ENCODE measurements around the gene DMXL2.
A peak's percentile ranks its signal among the peaks of the same experiment; 100 is the strongest.
"Not testable (repeated sequence)": the region's sequence is repeated elsewhere in the genome, so short reads cannot be mapped to it uniquely, and the experiment has no call there.

Gene DMXL2

DNA sequence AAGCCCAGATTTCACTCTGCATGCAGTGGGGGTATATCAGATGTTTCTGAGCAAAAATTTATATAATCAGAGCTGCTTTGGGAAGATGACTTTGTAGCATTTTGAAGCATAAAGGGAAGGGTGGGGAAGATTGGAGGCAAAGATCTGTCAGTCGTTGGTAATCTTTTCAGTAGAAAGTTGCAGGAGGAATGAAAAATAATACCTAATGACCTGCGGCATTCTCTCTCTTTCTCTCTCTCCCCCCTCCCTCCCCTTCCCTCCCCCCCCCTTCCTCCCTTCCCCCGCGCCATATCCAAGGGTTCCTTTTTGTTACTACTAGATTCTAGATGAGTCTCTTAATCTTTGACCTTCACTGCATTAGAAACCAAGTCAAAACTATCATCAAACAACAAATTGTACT is 1.5 kb upstream of the DMXL2 start:
- DNase-seq (ENCODE audit: low spot score): no peak

DNA sequence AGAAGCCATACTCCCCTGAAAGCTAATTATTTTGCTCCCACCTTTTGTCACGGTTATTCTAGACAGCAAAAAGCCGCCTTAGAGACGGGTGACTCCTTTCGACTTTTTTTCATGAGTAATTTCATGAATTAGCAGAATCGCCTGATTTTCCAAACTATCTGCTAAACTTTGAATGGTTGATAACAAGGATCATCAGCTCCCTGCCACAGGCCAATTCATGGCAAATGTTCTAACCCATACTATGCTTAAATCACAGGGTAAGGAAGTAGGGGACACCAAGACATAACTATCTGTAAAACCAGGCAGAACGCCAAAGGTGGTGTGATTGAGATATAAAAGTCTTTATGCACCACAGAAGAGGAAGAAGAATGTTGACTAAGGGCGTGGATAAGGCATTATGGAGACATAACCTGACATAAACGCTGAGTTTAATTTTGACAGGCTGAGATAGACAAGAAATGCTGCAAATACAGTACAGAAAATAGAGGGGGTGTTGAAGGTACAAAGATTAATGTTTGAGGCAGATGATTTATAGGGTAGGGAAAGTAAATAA is 891 bp upstream of the DMXL2 start:
- DNase-seq (ENCODE audit: low spot score): no peak

DNA sequence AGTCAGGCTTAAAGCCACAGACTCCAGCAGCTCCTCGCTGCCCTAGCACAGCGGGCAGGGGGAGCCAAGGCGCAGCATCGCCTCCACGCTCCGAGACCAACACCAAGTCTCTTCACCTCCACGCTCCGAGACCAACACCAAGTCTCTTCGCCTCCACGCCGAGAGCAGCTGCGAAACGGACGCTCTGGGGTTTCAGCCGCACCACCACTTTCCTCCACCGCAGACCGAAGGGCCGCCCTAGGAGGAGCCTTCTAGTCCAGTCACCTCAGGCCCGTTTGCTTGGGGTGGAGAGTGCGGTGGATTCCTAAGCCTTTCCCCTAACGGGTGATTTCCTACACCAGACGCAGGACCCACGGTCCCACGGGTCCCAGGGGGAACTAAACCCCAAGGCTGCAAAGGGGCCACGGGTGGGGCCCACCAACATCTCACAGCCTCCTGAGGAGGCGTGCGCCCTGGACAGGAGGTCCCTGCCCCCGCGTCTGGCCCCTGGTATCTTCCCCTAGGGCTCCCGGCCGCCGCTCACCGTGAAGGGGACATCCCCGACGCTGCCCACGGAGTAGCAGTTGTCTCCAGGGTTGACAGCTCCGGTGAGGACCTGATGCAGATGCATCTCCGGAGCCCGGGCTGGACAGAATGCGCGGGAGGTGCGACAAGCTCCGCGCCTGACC is 501 bp downstream of the DMXL2 start:
- peak; percentile 70 for DNase-seq (ENCODE audit: low spot score)

DNA sequence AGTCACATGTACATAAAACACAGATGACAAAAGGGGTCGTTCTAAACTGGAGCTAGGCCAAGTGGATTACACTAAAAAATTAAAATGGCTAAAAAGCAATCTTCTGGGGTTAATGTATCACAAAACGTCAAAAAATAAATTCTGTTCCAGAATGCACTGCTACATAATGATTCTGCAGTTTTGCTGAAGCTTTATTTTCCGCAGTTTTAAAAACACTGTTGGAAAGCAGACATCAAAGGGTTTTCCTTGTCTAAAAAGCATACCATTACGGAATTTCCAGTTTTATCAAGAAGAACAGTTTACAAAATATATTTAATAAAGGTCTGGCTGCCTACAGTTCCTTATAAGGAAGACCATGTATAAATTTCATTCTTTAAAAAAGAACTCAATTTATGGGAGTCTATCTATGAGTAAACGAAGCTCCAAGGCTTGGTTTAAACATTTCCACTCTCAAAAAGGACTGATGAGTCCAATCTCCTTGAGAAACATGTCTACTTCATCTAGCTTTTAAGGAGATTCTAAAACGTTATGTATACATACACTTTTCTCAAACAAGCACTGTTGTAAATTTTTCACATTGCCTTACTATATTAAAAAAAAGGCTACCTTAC is 1.3 kb downstream of the DMXL2 start:
- no peak for DNase-seq (ENCODE audit: low spot score)

DNA sequence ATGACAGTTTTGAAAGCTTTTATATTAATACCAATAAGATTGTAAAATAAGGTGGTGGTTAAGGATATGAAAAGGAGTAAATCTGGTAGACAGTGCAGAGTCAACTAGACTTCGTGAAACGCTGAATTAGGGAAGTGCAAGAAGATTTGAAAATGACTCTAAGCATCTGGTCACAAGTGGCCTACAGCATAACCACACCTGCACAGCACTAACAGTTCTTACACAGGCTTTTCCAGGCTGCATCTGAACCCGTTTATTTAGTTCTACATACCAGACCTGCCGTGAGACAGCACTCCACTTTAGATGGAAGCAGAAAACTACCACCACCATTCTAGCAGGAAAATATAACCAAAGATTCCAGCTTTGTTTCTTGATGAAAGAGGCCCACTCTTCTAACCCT is 1.9 kb downstream of the DMXL2 start:
- DNase-seq (ENCODE audit: low spot score): no peak

DNA sequence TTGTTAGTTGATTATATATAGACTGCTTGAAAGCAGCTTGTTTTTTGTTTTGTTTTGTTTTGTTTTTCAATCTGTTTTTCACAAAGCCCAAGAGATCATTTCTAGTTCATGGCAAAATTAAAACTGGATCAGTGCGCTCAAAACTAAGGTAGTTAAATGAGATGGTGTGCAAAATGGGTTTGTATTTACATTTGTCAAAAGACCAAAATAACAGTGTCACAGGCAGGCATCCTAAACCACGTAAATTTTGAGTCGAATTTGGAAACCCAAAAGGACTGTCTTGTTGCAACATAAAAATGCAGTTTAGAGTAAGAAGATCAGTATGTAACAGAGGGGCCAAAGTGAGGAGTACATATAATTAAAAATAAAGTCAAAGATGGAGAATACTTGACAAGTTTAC is 2.4 kb downstream of the DMXL2 start:
- no peak for DNase-seq (ENCODE audit: low spot score)

DNA sequence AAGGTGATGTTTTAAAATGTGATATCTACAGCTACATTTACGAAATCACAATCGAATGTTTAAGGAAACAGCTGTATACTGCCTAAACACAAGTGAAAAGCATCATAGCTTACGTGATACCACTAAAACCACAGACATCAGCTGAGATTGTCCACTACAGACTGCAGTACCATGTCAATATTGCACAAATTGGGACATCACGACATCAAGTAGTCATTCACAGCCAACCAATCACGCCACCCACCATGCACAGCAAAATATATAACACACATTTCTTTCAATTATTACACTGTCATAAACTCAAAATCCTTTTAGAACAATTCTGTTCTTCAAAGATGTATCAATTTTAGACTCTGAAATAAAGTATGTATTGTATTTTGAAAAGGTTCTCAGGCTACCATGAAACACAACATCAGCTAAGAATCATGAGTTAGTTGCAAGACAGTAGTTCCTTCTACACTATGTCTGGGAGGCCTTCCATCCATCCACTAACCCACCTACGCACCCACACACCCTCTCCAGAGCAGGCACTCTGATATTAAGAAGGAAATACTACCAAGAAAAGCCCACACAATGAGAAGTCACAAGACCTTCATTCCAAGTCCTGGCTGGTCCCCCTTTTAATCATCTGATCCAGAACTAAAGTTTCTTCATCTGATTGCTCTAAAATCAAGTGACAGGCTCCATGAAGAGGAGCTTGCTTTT is 3.1 kb downstream of the DMXL2 start:
- no peak for DNase-seq (ENCODE audit: low spot score)

DNA sequence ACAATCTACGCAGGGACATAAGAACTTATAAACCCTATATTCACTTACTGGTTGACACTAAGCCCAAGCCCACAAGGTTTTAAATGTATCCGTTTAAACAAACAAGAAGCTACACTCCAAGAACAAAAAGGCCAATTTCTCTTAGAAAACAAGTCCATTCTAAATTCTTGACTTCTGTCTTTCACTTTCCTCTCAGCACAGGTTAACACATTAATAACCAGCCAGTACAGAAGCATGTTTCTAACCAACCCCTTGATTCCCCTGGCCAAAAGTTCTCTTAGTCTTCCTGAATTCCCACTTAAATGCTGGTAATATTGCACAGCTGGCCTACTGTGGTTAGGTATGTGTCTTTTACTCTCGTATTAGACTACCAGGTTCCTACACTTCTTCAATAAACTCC is 4.7 kb downstream of the DMXL2 start:
- no peak for DNase-seq (ENCODE audit: low spot score)

DNA sequence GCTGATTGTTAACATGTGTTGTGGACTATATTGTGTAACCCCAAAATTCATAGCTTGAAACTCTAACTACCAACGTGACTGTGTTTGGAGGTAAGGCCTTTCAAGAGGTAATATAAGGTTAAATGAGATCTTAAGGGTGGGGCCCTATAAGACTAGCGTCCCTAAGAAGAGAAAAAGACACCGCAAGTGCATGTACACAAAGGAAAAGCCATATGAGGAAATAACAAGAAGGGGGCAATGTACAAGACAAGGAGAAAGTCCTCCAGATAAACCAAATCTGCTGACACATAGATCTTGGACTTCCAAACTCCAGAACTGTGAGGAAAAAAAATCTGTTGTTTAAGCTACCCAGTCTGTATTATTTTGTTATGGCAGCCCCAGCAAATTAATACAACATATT is 8.6 kb downstream of the DMXL2 start:
- no peak for DNase-seq (ENCODE audit: low spot score)

DNA sequence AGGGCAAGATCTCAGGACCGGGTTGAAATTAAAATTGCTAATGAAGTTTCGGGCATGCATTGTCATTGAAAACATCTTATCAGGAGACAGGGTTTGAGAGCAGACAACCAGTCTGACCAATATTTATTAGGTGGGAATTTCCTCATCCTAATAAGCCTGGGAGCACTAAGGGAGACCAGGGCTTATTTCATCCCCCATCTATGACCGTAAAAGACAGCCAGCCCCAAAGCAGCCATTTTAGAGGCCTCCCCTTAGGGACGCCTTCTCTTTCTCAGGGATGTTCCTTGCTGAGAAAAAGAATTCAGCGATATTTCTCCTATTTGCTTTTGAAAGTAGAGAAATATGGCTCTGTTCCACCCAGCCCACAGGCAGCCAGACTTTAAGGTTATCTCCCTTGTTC is 9.9 kb downstream of the DMXL2 start:
- DNase-seq (ENCODE audit: low spot score): not testable (repeated sequence)

DNA sequence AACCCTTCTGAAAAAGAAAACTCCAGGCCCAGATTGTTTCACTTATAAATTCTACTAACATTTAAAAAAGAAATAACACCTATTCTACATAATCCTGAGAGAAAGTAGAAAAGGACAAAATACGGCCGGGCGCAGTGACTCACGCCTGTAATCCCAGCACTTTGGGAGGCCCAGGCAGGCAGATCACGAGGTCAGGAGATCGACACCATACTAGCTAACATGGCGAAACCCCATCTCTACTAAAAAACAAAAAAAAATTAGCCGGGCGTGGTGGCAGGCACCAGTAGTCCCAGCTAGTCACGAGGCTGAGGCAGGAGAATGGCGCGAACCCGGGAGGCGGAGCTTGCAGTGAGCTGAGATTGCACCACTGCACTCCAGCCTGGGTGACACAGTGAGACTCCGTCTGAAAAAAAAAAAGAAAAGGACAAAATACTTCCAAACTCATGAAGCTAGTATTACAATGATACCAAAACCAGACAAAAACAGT is 19.1 kb downstream of the DMXL2 start:
- not testable (repeated sequence) for DNase-seq (ENCODE audit: low spot score)

DNA sequence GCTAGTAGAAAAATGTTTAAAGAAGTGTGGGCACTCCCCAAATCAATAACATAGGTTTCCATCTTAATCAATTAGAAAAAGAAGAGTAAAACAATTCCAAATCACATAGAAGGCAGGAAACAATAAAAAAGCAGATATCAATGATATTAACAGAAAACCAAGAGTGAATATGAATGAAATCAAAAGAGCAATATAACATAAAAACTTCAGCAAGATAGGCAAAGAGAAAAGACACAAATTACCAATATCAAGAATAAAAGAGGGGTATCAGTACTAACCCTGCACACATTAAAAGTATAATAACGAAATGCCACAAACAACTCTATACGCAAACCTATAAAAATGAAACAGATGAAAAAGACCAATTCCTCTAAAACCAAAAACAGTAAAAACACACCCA is 19.6 kb downstream of the DMXL2 start:
- no peak for DNase-seq (ENCODE audit: low spot score)

DNA sequence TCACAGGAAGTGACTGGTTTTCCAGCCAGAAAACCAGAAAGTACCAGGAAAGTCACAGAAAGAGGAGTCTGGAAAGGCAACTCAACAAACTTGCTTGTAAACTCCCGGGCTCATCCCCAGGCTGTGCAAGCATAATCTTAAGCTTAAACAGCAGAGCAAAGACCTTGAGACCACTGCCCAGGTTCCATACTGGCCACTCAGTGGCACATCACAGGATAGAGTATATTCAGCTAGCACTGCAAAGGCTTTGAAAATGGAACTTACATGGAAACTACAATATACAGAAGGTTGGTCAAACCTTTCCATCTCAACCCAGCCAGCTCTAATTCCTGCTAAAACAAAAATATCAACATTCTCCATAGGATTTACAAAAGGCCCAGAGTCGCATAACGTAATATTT is 20.1 kb downstream of the DMXL2 start:
- no peak for DNase-seq (ENCODE audit: low spot score)

DNA sequence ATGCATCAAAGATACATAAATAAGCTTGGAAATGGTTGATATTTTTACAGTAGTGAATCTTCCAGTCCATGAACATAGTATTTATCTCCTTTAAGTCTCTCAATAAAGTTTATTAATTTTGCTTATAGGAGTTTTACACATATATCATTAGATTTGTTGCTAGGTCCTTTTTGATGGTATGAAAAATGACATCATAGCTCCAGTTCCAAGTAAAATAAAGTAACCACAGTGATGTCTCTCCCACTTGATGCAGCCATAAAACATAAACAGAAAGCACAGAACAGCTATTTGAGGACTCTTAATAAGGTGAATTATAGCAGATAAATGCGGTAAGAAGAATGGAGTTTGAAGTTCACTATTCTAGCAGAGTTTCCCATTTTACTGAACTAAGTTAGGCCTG is 20.8 kb downstream of the DMXL2 start:
- DNase-seq (ENCODE audit: low spot score): no peak

DNA sequence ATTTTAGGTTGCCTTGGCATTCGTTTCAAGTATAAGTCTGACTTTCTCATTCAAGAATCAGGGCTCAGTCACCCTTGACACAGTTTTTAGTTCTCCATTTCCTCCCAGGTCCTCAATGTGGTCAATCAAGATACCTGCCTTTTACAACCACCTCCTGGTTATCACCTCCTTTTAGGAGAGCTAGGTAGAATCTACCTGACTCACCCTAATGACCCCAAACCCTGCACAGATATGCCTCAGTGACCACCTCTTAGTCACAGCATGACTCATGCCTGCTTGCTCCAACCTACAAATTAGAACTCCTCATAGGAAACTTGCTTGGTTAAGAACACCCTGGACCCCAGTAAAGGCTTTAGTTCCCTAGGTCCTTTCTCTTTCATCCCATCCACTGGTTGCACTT is 22.5 kb downstream of the DMXL2 start:
- DNase-seq (ENCODE audit: low spot score): no peak

DNA sequence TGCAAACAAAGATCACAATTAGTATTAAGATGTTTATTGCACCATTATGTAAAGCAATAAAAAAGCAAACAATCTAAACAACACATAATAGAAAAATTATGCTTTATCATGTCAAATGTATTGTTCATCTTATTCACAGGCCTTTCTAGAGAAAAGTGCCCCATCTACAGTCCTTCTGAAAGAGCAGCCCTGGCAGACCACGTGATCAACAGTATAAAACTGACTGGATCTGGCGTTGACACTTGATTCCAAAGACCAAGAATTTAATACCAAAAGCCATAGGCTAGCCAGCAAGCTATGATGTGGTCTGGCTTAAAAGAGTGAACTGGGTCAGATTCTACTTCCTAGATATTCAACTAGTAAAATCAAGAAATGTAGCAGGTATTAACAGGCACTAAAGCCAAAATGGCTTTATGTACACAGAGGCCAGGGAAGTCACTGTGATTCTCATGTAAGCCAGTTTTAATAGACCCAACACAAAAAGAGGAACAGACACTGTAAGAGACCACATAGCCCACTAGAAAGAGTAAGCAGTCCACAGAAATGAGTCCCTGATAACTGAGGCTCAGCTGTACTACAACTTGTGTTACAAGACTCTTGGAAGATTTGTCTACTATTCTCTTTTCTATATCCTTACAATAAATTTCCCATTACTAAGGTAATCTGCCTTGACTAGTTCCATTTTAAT is 32.5 kb downstream of the DMXL2 start:
- no peak for DNase-seq (ENCODE audit: low spot score)

DNA sequence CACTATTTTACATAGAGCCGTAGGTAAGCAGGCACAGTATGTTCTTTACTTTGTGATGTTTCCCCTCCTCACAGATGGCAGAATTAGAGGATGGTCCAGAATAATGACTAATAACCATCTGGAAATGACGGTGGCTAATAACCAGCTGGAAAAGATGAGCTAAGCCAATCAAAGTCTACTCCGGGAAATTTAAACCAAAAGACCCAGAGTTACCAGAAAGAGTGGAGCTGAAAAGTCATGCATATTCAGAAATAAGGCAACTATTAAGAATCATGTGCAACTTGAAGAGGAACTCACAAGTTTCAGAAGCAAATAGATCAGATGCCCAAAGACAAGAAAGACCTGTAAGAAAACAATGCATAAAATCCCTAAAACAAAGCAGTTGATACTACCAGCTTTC is 33.6 kb downstream of the DMXL2 start:
- DNase-seq (ENCODE audit: low spot score): no peak

DNA sequence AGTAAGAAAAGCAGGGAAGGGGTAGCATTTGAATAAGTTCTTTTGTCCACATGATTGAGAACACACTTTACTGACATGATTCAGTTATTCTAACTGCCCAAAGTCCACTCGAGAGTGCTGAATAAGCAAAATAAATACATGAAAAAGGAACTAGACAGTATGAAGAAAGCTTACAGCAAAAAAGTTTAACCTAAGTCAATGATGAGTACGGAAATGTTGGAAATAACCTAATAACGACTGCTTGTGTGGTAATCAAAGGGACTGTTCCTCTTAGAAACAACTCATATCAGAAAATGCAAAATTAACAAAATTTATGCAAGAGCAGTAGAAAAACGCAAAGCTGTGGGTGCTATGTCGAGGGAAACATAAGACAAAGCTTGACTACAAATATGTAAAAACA is 36.6 kb downstream of the DMXL2 start:
- DNase-seq (ENCODE audit: low spot score): peak; percentile 1

DNA sequence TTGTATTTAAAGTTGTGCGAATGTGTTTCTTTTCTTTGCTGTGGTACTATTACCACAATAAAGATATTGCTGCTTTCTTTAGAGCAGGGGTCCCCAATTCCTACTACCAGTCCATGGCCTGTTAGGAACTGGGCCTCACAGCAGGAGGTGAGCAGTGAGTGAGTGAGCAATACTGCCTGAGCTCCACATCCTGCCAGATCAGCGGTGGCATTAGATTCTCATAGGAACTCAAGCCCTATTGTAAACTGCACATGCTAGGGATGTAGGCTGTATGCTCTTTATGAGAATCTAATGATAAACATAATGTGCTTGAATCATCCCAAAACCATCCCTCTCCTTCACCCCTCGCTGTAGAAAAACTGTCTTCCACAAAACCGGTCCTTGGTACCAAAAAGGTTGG is 41.6 kb downstream of the DMXL2 start:
- no peak for DNase-seq (ENCODE audit: low spot score)

DNA sequence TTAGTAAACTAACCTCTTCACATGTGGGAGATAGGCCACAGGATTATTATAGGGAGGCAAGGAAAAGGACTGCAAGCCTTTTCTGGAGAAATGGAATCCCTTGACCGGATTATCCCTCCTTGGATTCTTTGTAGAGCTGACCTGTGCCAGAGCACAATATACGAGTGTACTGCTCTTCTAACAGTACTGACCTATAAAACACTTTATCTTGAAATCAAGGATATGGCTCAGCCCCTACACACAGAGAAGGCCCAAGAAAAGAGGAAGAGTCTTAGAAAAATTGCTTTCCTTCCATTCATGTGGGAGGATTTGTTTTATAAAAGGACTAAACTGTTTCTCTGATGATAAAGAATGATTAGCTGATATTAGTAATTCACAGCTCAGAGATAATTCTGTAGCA is 42.2 kb downstream of the DMXL2 start:
- DNase-seq (ENCODE audit: low spot score): no peak

DNA sequence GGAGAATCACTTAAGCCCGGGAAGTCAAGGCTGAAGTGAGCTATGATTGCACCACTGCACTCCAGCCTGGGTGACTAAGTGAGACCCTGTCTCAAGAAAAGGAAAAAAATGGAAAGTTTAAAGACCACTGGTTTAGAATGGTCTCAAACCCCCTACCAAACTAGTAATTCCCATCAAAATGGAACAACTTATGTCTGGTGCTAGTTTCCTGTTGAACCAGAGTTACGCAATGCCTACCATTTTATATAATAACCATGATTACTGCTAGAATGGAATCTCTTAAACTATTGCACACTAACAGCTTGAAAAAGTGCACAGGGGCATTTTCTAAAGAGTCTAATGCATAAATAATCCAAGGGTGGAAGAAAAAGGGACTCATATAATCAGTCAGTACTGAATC is 43.6 kb downstream of the DMXL2 start:
- no peak for DNase-seq (ENCODE audit: low spot score)

DNA sequence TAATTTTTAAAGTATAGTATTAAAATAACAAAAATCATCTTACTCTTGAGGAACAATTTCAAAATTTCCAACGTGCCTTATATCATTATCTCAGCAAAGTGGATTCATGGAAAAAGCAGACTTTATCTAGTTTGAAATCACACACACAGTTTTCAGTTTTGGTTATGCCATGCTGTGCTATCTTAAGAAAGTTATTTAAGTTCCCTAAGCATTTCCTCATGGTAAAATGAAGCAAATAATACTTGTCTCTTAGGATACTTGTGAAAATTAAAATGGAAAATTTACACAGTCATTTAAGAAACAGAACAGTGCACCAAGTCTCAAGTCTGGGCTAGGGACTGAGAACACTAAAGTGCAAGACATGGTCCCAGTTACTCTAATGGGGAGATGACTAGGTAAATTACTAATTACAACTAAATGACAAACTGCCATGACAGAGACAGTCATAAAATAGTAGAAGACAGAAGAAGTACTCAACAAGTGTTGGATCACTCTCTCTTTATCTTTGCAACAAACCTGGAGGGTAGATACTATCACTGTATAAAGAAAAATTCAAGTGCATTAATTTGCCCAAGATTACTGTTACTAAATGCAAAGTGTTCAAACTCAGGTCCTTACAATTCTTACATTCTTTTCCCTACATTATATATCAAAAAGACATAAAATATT is 44.8 kb downstream of the DMXL2 start:
- DNase-seq (ENCODE audit: low spot score): no peak

Data from globus pallidus (tissue), 1 donor.